GM21619 (cell line): Measurements from ENCODE around the gene NEURL3.
"Not testable (repeated sequence)": the region's sequence is repeated elsewhere in the genome, so short reads cannot be mapped to it uniquely, and the experiment has no call there.

ENCODE experiments used
- ATAC-seq: cut with Tn5 transposase; IDR thresholded peaks from one replicate; pipeline ENCODE4 v1.9.1; 2021; ENCODE audit not compliant: unreplicated experiment

The NEURL3 gene

GRCh38 chr2:96486696-96487095 is 18.5 kb downstream of the NEURL3 start:
- no peak for ATAC-seq

- ATAC-seq, result peak; percentile 85
These were observed 19.2 kb downstream of the NEURL3 start for GRCh38 chr2:96485751-96486651.

- no peak for ATAC-seq
These were observed 19.8 kb downstream of the NEURL3 start for GRCh38 chr2:96485350-96485749.

GRCh38 chr2:96484091-96484490 is 21.1 kb downstream of the NEURL3 start:
- no peak for ATAC-seq

GRCh38 chr2:96477458-96477857 is 27.7 kb downstream of the NEURL3 start:
- no peak for ATAC-seq

GRCh38 chr2:96471772-96472171 is 33.4 kb downstream of the NEURL3 start:
- ATAC-seq, result no peak

GRCh38 chr2:96470636-96471035 is 34.5 kb downstream of the NEURL3 start:
- ATAC-seq, result peak; percentile 58

GRCh38 chr2:96470109-96470508 is 35.0 kb downstream of the NEURL3 start:
- ATAC-seq, result no peak

GRCh38 chr2:96468904-96469303 is 36.3 kb downstream of the NEURL3 start:
- ATAC-seq, result no peak

GRCh38 chr2:96464651-96465050 is 40.5 kb downstream of the NEURL3 start:
- no peak for ATAC-seq

- no peak for ATAC-seq
These were observed 41.1 kb downstream of the NEURL3 start for GRCh38 chr2:96464061-96464460.

- ATAC-seq, result no peak
These were observed 42.0 kb downstream of the NEURL3 start for GRCh38 chr2:96463119-96463518.

- ATAC-seq, result not testable (repeated sequence)
These were observed 43.5 kb downstream of the NEURL3 start for GRCh38 chr2:96461616-96462015.

GRCh38 chr2:96452053-96452452 is 53.1 kb downstream of the NEURL3 start:
- no peak for ATAC-seq

- ATAC-seq, result no peak
These were observed 55.5 kb downstream of the NEURL3 start for GRCh38 chr2:96449637-96450036.

- ATAC-seq, result no peak
These were observed 56.0 kb downstream of the NEURL3 start for GRCh38 chr2:96449174-96449573.

- ATAC-seq, result no peak
These were observed 57.4 kb downstream of the NEURL3 start for GRCh38 chr2:96447726-96448125.
